Cortex of kidney (tissue), 1 donor: ENCODE measurements around the gene GPBAR1.
A peak's percentile ranks its signal among the peaks of the same experiment; 100 is the strongest.

ENCODE experiments used
- DNase-seq: peaks from one replicate; lab custom pipeline; 2025; lab: John Stamatoyannopoulos, UW

GPBAR1 gene

GRCh38 chr2:218260742-218261422 lies at the start of gene GPBAR1:
TSS of gene GPBAR1 (plus strand) at chr2:218261015. CDS start at chr2:218262725, 1,710 bp downstream.
- no peak for DNase-seq

GRCh38 chr2:218214116-218214515 lies 46.7 kb upstream of the GPBAR1 start:
- DNase-seq = no peak

- DNase-seq = no peak
These were observed 44.5 kb upstream of the GPBAR1 start for GRCh38 chr2:218216336-218216673.

GRCh38 chr2:218216674-218217359 lies 44.0 kb upstream of the GPBAR1 start, which contains the start of gene ARPC2:
TSS of gene ARPC2 (plus strand) at chr2:218217189. CDS start at chr2:218217471, 282 bp downstream.
- peak; percentile 13 for DNase-seq

GRCh38 chr2:218217360-218218267 lies 43.2 kb upstream of the GPBAR1 start:
- no peak for DNase-seq

- no peak for DNase-seq
These were observed 42.3 kb upstream of the GPBAR1 start for GRCh38 chr2:218218268-218219185.

GRCh38 chr2:218219934-218220333 lies 40.9 kb upstream of the GPBAR1 start:
- no peak for DNase-seq

- no peak for DNase-seq
These were observed 39.8 kb upstream of the GPBAR1 start for GRCh38 chr2:218221000-218221399.

GRCh38 chr2:218223046-218223445 lies 37.8 kb upstream of the GPBAR1 start:
- DNase-seq = no peak

- no peak for DNase-seq
These were observed 36.6 kb upstream of the GPBAR1 start for GRCh38 chr2:218224186-218224585.

- DNase-seq = no peak
These were observed 33.9 kb upstream of the GPBAR1 start for GRCh38 chr2:218226903-218227302.

GRCh38 chr2:218228366-218229090 lies 32.3 kb upstream of the GPBAR1 start:
- no peak for DNase-seq

GRCh38 chr2:218229239-218229638 lies 31.6 kb upstream of the GPBAR1 start:
- no peak for DNase-seq

GRCh38 chr2:218229851-218230250 lies 31.0 kb upstream of the GPBAR1 start:
- DNase-seq = no peak

GRCh38 chr2:218230882-218231281 lies 29.9 kb upstream of the GPBAR1 start:
- DNase-seq = no peak

GRCh38 chr2:218233543-218233942 lies 27.3 kb upstream of the GPBAR1 start:
- DNase-seq = no peak

- DNase-seq = no peak
These were observed 26.3 kb upstream of the GPBAR1 start for GRCh38 chr2:218234521-218234920.

- no peak for DNase-seq
These were observed 25.8 kb upstream of the GPBAR1 start for GRCh38 chr2:218235017-218235416.

GRCh38 chr2:218236829-218237228 lies 24.0 kb upstream of the GPBAR1 start:
- DNase-seq = no peak

- DNase-seq = no peak
These were observed 21.9 kb upstream of the GPBAR1 start for GRCh38 chr2:218238887-218239286.

GRCh38 chr2:218244204-218244603 lies 16.6 kb upstream of the GPBAR1 start:
- DNase-seq = no peak
